ENCODE measurements around the gene TMEM221.

TMEM221 gene

DNA sequence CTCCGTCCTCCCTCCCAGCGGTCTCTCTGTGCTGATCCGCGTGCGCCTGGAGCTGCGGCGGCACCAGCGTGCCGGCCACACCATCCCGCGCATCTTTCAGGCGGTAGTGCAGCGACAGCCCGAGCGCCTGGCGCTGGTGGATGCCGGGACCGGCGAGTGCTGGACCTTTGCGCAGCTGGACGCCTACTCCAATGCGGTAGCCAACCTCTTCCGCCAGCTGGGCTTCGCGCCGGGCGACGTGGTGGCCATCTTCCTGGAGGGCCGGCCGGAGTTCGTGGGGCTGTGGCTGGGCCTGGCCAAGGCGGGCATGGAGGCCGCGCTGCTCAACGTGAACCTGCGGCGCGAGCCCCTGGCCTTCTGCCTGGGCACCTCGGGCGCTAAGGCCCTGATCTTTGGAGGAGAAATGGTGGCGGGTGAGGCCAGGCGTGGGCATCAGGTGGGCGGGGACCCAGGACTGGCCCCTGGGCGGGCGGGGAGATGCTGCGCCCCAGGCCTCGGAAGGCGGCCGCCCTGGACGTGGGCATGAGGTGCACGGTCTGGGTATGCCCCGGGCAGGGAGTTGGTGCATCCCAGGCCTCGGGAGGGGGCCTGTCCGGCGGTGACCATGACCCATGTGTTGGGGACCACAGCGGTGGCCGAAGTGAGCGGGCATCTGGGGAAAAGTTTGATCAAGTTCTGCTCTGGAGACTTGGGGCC is 38.2 kb upstream of the TMEM221 start:
- H3K36me3 ChIP-seq (ENCODE audit: insufficient read depth, low read length) = no peaks in the 10 kb centered on the region
- peaks cover 3% of the 10 kb centered on the region for H4K20me1 ChIP-seq (ENCODE audit: insufficient read depth, low read length, poor library complexity, severe bottlenecking)
- no peak for TF ChIP-seq EZH2phosphoT487 (IDR thresholded peaks at IDR 0.05; ENCODE audit: borderline replicate concordance)
- TF ChIP-seq, protein P1, sequence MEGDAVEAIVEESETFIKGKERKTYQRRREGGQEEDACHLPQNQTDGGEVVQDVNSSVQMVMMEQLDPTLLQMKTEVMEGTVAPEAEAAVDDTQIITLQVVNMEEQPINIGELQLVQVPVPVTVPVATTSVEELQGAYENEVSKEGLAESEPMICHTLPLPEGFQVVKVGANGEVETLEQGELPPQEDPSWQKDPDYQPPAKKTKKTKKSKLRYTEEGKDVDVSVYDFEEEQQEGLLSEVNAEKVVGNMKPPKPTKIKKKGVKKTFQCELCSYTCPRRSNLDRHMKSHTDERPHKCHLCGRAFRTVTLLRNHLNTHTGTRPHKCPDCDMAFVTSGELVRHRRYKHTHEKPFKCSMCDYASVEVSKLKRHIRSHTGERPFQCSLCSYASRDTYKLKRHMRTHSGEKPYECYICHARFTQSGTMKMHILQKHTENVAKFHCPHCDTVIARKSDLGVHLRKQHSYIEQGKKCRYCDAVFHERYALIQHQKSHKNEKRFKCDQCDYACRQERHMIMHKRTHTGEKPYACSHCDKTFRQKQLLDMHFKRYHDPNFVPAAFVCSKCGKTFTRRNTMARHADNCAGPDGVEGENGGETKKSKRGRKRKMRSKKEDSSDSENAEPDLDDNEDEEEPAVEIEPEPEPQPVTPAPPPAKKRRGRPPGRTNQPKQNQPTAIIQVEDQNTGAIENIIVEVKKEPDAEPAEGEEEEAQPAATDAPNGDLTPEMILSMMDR (conservative IDR thresholded peaks at IDR 0.05; ENCODE audit: low read length) = no peak
- H3K4me3 ChIP-seq (ENCODE audit: low read length, poor library complexity, severe bottlenecking) = no peak overlapping the region
- H3K27me3 ChIP-seq (ENCODE audit: insufficient read depth, low read length, poor library complexity, severe bottlenecking) = no peaks in the 10 kb centered on the region
- H3K9ac ChIP-seq (ENCODE audit: low read depth, low read length, poor library complexity, severe bottlenecking) = no peak overlapping the region
- no peak overlapping the region for H2AFZ ChIP-seq (ENCODE audit: low read length)
- H3F3A ChIP-seq (ENCODE audit: low read depth) = peaks cover 3% of the 10 kb centered on the region; the same call in 1 of the 2 replicates
- peaks cover 22% of the 10 kb centered on the region for H3K4me1 ChIP-seq (ENCODE audit: insufficient read depth, low read length, poor library complexity, severe bottlenecking)
- no peaks in the 10 kb centered on the region for H3K9me2 ChIP-seq (replicated peaks; ENCODE audit: low read depth, low read length)
- H3K79me2 ChIP-seq (ENCODE audit: insufficient read depth, low read length) = no peaks in the 10 kb centered on the region
- H3K9me3 ChIP-seq (ENCODE audit: insufficient read depth, low read depth, low read length) = no peaks in the 10 kb centered on the region
- no peak overlapping the region for H3K4me2 ChIP-seq (ENCODE audit: low read depth, low read length, poor library complexity, severe bottlenecking)

DNA sequence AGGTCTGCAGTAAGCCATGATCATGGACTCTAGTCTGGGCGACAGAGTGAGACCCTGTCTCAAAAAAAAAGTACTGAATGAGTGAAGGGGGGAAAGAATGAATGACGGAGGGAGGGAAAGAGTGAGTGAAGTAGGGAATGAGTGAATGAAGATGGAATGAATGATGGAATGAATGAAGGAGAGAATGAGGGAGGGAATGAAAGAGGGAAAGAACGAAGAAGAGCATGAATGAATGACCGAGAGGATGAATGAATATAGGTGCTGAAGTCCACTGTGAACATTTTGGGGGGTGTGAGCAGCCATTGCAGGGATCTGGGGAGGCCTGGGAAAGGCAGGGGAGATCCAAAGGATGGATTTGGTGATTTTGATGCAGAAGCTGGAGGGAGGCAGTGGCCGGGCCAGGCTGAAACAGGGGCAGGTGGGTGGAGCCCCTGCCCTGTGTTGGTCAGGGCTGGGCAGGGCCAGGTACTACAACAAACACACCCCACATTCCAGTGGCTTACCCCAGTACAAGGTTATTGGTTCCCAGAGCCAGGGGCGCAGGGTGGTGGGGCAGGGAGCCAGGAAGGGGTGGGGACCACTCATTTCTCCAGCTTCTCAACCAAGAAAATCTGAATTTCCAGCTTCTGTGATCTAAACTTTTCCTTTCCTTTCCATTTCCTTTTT is 36.2 kb upstream of the TMEM221 start:
- Histone ChIP-seq H3F3A (ENCODE audit: low read depth) (no peaks in the 10 kb centered on the region), H3K4me2 (ENCODE audit: low read depth, low read length, poor library complexity, severe bottlenecking) (no peak overlapping the region), H3K9me2 (replicated peaks; ENCODE audit: low read depth, low read length) (no peaks in the 10 kb centered on the region), H3K27me3 (ENCODE audit: insufficient read depth, low read length, poor library complexity, severe bottlenecking) (no peaks in the 10 kb centered on the region), H4K20me1 (ENCODE audit: insufficient read depth, low read length, poor library complexity, severe bottlenecking) (peaks cover 1% of the 10 kb centered on the region), H3K9me3 (ENCODE audit: insufficient read depth, low read depth, low read length) (no peaks in the 10 kb centered on the region), H3K4me1 (ENCODE audit: insufficient read depth, low read length, poor library complexity, severe bottlenecking) (peaks cover 12% of the 10 kb centered on the region), H2AFZ (ENCODE audit: low read length) (no peak overlapping the region), H3K9ac (ENCODE audit: low read depth, low read length, poor library complexity, severe bottlenecking) (no peak overlapping the region), H3K36me3 (ENCODE audit: insufficient read depth, low read length) (no peaks in the 10 kb centered on the region), H3K79me2 (ENCODE audit: insufficient read depth, low read length) (no peaks in the 10 kb centered on the region), H3K4me3 (ENCODE audit: low read length, poor library complexity, severe bottlenecking) (no peak overlapping the region)
- TF ChIP-seq, protein P1 (conservative IDR thresholded peaks at IDR 0.05; ENCODE audit: low read length) = no peak
- TF ChIP-seq EZH2phosphoT487 (IDR thresholded peaks at IDR 0.05; ENCODE audit: borderline replicate concordance) = no peak

DNA sequence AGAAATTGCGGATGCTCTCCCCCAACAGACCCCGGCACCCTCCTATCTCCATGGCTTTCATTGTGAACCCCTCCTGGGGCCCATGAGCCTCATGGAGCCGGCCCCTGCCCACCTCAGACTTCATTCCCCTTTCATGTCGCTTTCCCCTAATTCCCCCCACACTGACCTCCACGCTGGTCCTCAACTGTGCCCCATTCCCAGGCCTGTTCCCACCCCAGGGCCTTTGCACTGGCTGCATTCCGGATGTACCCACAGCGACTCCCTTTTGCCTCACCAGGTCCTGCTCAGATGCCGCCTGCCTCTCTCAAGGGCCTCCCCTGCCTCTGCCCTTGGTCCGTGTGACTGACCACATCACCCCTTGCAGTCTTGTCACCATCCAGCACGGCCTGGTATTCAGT is 35.1 kb upstream of the TMEM221 start:
- no peaks in the 10 kb centered on the region for H3K79me2 ChIP-seq (ENCODE audit: insufficient read depth, low read length)
- TF ChIP-seq, protein P1 (conservative IDR thresholded peaks at IDR 0.05; ENCODE audit: low read length) = no peak
- TF ChIP-seq EZH2phosphoT487 (IDR thresholded peaks at IDR 0.05; ENCODE audit: borderline replicate concordance) = no peak
- H2AFZ ChIP-seq (ENCODE audit: low read length) = no peak overlapping the region
- H3K27me3 ChIP-seq (ENCODE audit: insufficient read depth, low read length, poor library complexity, severe bottlenecking) = no peaks in the 10 kb centered on the region
- H3K36me3 ChIP-seq (ENCODE audit: insufficient read depth, low read length) = no peaks in the 10 kb centered on the region
- no peaks in the 10 kb centered on the region for H3K9me2 ChIP-seq (replicated peaks; ENCODE audit: low read depth, low read length)
- peaks cover 3% of the 10 kb centered on the region for H3K4me1 ChIP-seq (ENCODE audit: insufficient read depth, low read length, poor library complexity, severe bottlenecking)
- H3F3A ChIP-seq (ENCODE audit: low read depth) = no peaks in the 10 kb centered on the region
- H4K20me1 ChIP-seq (ENCODE audit: insufficient read depth, low read length, poor library complexity, severe bottlenecking) = no peaks in the 10 kb centered on the region
- no peak overlapping the region for H3K4me2 ChIP-seq (ENCODE audit: low read depth, low read length, poor library complexity, severe bottlenecking)
- no peak overlapping the region for H3K9ac ChIP-seq (ENCODE audit: low read depth, low read length, poor library complexity, severe bottlenecking)
- H3K4me3 ChIP-seq (ENCODE audit: low read length, poor library complexity, severe bottlenecking) = no peak overlapping the region
- no peaks in the 10 kb centered on the region for H3K9me3 ChIP-seq (ENCODE audit: insufficient read depth, low read depth, low read length)
